Stomach smooth muscle (tissue), 2 donors: ENCODE measurements around the gene CFAP97D2.
"Not testable (repeated sequence)": the region's sequence is repeated elsewhere in the genome, so short reads cannot be mapped to it uniquely, and the experiment has no call there.

ENCODE experiments used
- H3K27ac ChIP-seq: one replicate; pipeline ENCODE4 v1.7.0; 2013; ENCODE audit warnings: mild to moderate bottlenecking, low read length, inconsistent platforms
- H3K27me3 ChIP-seq, 2 donors: one replicate each; pipeline ENCODE4 v1.7.0; 2013; ENCODE audit warnings: low read length in 2 of 2; ENCODE audit not compliant: insufficient read depth in 2 of 2, control insufficient read depth in 1 of 2
- H3K36me3 ChIP-seq, 2 donors: one replicate each; pipeline ENCODE4 v1.7.0; 2013; ENCODE audit warnings: low read length in 2 of 2; ENCODE audit not compliant: control insufficient read depth in 2 of 2, insufficient read depth in 2 of 2
- H3K4me1 ChIP-seq: one replicate; pipeline ENCODE4 v1.7.0; 2013; ENCODE audit warnings: low read length; ENCODE audit not compliant: control insufficient read depth, insufficient read depth
- H3K4me3 ChIP-seq, 2 donors: one replicate each; pipeline ENCODE4 v1.7.0; 2013; ENCODE audit warnings: low read length in 2 of 2
- H3K9ac ChIP-seq, 2 donors: one replicate each; pipeline ENCODE4 v1.7.0; 2013; ENCODE audit warnings: low read length in 2 of 2, mild to moderate bottlenecking in 1 of 2
- H3K9me3 ChIP-seq, 2 donors: one replicate each; pipeline ENCODE4 v1.7.0; 2013; ENCODE audit warnings: low read length in 2 of 2; ENCODE audit not compliant: control insufficient read depth in 2 of 2
- donor health status: healthy.
- donor health status: Pancreatic carcinoma.

CFAP97D2 gene

DNA sequence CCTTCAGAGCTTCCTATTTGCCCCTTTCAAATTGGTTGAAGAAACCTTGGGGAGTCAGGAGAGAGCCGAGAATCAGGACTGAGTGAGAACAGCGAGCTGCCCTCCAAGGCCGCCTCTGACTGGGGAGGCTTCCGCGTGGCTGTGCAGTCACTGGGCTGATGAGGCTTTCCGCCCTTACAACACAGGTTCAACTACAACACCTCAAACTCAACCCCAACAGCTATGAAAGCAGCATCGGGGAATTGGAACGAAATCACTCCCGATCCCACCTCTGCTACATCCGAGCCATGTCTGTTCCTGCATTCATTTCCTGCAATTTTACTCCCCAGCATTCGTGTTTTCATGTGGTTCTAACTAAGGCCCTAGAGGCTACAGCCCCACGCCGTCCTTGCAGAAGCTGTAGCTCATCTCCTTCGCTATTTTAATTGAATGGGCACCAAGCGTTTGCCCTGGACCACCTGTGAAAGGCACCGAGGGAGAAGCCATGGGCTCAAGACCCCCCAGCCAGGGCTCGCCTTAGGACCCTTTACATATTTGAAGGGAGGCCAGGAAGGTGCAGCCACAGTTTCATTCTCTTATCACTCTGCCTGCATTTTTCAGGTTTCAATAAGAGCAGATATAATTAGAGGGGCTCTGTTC is 34.3 kb upstream of the CFAP97D2 start:
- no peaks in the 10 kb centered on the region for H3K9me3 ChIP-seq
- H3K4me1 ChIP-seq: peaks cover 6% of the 10 kb centered on the region
- H3K36me3 ChIP-seq: no peaks in the 10 kb centered on the region
- no peak overlapping the region for H3K9ac ChIP-seq
- no peak overlapping the region for H3K27ac ChIP-seq
- no peaks in the 10 kb centered on the region for H3K27me3 ChIP-seq
- H3K4me3 ChIP-seq: no peak overlapping the region

DNA sequence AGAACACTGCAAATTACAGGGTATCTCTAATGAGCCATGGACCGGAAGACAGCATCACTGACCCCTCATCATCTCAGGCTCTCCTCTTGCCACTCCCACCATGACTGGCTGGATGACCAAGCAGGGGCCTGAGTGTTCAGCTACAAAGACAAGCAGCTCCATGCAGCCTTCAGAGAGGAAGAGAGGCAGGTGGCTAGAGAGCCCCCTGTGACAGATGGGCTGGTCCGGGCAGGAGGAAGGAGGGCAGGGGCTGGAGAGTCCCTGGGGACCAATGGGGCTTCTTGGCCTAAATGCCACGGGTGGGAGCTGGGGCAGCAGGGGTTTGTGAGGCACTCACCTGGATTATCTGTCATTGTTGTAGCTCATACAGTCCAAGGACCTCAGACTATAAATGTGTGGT is 33.8 kb upstream of the CFAP97D2 start:
- H3K9ac ChIP-seq: no peak overlapping the region
- H3K4me3 ChIP-seq: no peak overlapping the region
- H3K9me3 ChIP-seq: no peaks in the 10 kb centered on the region
- H3K4me1 ChIP-seq: peaks cover 6% of the 10 kb centered on the region
- H3K36me3 ChIP-seq: no peaks in the 10 kb centered on the region
- H3K27me3 ChIP-seq: no peaks in the 10 kb centered on the region
- H3K27ac ChIP-seq: no peak overlapping the region

DNA sequence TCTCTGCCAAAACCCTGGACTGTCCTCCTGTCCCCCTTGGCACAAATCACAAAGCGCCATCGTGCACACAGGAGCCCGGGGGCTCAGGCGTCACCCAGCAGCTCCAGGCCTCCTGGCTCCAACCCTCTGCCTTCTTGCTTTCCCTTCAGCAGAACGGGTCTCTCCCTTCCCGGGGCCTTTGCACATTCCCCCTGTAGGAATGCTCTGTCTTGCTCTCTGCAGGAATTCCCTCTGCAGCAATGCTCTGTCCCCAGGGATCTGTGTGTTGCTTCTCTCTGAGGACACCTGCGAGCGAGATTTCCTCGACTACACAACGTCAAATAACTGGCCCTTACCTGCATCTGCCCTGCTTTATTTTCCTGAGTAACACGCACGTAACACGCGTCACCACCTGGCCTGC is 33.3 kb upstream of the CFAP97D2 start:
- no peaks in the 10 kb centered on the region for H3K27me3 ChIP-seq
- H3K27ac ChIP-seq: no peak overlapping the region
- H3K4me3 ChIP-seq: no peak overlapping the region
- no peaks in the 10 kb centered on the region for H3K9me3 ChIP-seq
- H3K36me3 ChIP-seq: no peaks in the 10 kb centered on the region
- H3K4me1 ChIP-seq: peaks cover 6% of the 10 kb centered on the region
- H3K9ac ChIP-seq: no peak overlapping the region

DNA sequence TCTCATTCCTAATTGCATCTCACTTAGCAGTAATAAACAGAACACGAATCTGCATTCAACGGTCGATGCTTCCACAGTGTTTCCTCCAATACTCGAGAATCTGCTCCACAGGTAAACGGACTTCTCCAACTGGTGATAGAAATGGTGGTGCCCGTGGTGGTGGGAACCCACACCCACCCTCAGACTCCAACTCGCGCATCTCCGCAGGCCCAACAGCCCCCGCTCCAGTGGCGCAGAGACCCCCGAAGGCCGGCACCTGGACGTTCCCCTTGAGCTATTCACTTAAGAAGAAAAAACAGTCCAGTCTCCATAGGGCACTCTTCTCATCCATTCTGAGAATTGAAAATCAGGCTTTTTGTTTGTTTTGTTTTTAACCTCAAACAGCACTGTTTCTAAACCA is 32.9 kb upstream of the CFAP97D2 start:
- Histone ChIP-seq H3K36me3 (no peaks in the 10 kb centered on the region), H3K27ac (no peak overlapping the region), H3K9ac (no peak overlapping the region), H3K4me3 (no peak overlapping the region), H3K27me3 (no peaks in the 10 kb centered on the region), H3K4me1 (peaks cover 6% of the 10 kb centered on the region), H3K9me3 (no peaks in the 10 kb centered on the region)

DNA sequence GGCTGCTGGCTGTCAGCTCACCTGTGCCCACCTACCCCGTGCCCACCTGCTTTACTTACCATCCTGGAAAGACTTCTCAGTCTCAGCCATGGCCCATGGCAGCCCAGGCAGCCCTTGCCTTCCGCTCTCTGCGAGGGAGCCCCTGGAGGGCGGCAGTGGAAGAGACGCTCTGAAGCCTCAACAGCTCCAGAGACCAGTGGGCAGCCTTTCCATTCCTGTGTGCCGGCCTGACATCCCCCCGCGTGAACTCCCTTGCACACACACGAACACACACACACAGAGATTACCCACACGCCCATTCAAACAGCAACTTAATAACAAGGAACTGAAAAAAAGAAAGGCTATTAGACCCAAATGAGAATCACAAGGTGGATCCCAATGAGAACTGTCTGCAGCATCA is 32.4 kb upstream of the CFAP97D2 start:
- no peak overlapping the region for H3K9ac ChIP-seq
- peaks cover 6% of the 10 kb centered on the region for H3K4me1 ChIP-seq
- no peak overlapping the region for H3K27ac ChIP-seq
- no peaks in the 10 kb centered on the region for H3K27me3 ChIP-seq
- H3K9me3 ChIP-seq: no peaks in the 10 kb centered on the region
- no peak overlapping the region for H3K4me3 ChIP-seq
- no peaks in the 10 kb centered on the region for H3K36me3 ChIP-seq

DNA sequence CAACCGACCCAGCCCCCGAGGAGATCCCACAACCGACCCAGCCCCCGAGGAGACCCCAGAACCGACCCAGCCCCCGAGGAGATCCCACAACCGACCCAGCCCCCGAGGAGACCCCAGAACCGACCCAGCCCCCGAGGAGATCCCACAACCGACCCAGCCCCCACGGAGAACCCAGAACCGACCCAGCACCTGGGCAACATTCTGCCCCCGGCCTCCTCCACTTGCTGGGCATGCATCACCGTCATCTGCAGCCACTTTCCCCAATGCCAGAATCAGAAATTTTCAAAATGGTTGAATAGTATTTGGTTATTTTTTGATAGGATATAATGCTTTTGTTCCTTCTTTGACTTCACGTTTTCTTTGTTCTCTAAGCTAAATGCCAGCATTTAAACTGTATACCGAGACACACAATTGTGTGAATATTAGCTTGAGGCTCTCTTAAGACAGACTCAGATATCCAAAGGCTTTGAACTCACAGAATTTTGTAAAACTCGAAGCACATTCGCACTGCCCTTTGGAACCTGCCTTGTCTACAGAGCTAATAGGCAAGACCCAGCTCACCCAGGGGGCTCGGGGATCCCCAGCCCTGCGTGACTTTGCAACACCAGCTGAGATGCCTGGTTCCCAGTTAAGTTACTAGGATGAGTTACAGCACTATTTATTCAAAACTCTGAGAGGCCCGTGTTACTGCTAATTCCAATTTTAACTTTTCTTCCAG is 31.1 kb upstream of the CFAP97D2 start:
- H3K27ac ChIP-seq: no peak overlapping the region

DNA sequence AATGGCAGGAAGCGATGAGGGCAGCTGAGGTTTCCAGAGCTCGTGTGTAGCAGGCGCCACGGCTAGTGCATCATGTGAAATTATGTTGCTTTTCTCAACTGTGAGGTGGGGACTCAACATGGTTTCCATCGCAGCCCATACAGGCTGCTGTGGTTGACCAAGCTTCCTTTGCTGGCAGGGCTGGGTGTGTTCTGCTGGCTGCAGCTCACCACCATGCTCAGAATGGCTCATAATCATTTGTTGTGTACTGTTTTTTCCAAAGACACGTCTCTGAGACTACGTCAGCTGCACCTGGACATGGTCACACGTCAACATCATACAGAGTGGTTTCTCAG is 30.6 kb upstream of the CFAP97D2 start:
- Histone ChIP-seq H3K9me3 (no peaks in the 10 kb centered on the region), H3K4me1 (no peaks in the 10 kb centered on the region), H3K9ac (no peak overlapping the region), H3K4me3 (no peak overlapping the region), H3K27me3 (no peaks in the 10 kb centered on the region), H3K36me3 (no peaks in the 10 kb centered on the region), H3K27ac (no peak overlapping the region)

More for the DNA sequence above, 31.1 kb upstream of the CFAP97D2 start:
- no peak overlapping the region for H3K4me3 ChIP-seq
- no peaks in the 10 kb centered on the region for H3K27me3 ChIP-seq
- no peak overlapping the region for H3K9ac ChIP-seq
- no peaks in the 10 kb centered on the region for H3K9me3 ChIP-seq
- H3K36me3 ChIP-seq: no peaks in the 10 kb centered on the region
- H3K4me1 ChIP-seq: peaks cover 3% of the 10 kb centered on the region

DNA sequence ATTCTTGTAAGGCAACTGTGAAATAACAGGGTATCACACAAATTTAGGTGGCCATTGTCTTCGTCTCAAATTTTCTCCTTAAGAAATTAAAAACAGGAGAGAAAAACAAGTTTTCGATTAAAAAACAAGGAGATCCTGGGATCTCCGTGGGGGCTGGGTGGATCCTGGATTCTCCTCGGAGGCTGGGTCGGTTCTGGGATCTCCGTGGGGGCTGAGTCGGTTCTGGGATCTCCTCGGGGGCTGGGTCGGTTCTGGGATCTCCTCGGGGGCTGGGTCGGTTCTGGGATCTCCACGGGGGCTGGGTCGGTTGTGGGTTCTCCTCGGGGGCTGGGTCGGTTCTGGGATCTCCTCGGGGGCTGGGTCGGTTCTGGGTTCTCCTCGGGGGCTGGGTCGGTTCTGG is 30.2 kb upstream of the CFAP97D2 start:
- H3K27me3 ChIP-seq, H3K9me3 ChIP-seq, H3K9ac ChIP-seq, H3K36me3 ChIP-seq, H3K27ac ChIP-seq, H3K4me3 ChIP-seq, H3K4me1 ChIP-seq: not testable (repeated sequence)

DNA sequence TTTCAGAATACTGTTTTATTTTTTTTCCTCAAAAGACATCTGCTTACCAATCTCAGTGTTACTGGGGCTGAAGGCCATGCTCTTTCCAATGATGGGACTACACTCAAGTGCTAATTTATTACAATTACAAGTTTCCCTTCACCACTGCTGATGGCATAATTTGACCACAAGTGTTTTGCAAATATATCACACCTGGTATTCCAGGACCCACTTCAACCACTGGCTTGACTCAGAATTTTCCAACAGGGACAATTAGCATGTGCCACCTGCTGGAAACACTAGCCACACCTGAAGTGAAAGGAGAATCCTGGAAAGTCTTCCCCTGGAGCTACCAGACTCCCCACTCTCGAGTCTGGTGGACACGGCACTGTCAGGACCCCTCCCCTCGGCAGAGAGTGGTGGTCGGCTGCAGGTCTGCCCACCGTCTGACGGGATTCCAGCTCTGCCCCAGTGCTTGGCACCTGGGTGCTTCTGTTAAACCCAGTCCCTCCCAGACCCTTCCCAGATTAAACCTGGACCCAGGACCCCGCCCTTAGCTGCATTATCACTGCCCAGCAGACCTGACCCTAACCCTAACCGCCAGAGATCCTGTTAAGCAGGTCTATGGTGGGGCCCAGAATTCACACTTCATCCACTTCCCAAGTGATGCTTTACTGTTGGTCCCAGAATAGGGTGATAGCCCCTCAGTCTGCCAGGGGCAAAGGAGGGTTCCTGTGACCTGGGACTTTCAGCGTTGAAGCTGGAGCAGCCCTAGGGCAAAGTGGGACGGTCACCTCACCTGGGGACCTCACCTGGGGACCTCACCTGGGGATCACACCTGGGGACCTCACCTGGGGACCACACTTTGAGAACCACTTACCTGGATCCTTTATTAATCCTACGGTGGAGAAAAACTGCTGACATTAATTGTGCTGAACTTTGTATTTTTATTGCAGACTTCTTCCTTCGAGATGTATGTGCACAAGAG is 29.0 kb upstream of the CFAP97D2 start:
- Histone ChIP-seq H3K27ac (no peak overlapping the region), H3K4me1 (no peaks in the 10 kb centered on the region)

DNA sequence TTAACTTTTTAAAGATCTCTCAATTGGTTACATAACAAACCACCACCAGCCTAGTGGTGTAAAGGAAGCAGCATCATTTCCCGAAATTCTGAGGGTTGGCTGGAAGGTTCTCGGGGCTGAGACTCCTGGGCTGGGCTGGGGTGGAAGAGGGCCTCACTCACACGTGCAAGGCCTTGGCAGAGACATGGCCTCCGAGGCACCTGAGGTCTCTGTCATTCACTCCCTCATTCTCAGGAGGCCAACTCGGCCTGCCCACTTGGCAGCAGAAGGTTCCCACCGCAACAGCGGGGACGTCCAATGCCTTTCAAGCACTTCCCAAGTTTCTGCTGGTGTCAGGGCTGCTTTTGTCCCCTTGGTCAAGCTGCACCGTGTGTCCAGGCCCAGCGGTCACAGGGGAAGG is 28.0 kb upstream of the CFAP97D2 start:
- H3K9ac ChIP-seq: no peak overlapping the region
- H3K4me1 ChIP-seq: no peaks in the 10 kb centered on the region
- no peak overlapping the region for H3K27ac ChIP-seq
- H3K4me3 ChIP-seq: no peak overlapping the region
- no peaks in the 10 kb centered on the region for H3K36me3 ChIP-seq
- H3K27me3 ChIP-seq: no peaks in the 10 kb centered on the region
- no peaks in the 10 kb centered on the region for H3K9me3 ChIP-seq

More for the DNA sequence above, 29.0 kb upstream of the CFAP97D2 start:
- Histone ChIP-seq H3K9me3 (no peaks in the 10 kb centered on the region), H3K27me3 (no peaks in the 10 kb centered on the region), H3K36me3 (no peaks in the 10 kb centered on the region), H3K9ac (no peak overlapping the region), H3K4me3 (no peak overlapping the region)
